GM12878 (cell line): ENCODE measurements around the gene UBE3C. TPM values are rescaled to one million over a fixed set of nuclear protein-coding genes. Genes with fewer than 3 reads are reported as not detected.

Experiments
- ATAC-seq: fragments of 200-7000 bp; cut with Tn5 transposase; 3 replicates; pipeline ENCODE4 v1.9.1; 2020; ENCODE audit warnings: mild to moderate bottlenecking, moderate library complexity
- BruUV-seq: library from RNA; stranded (reverse); fragments of 400-500 nt; replicated peaks from 2 replicates; lab custom pipeline; 2021; lab: Mats Ljungman, UMichigan
- CTCF ChIA-PET: fragments of 300-600 bp; sonication (Branson Sonifier 250); formaldehyde crosslinking; extraction: SDS; loops from one replicate; lab custom pipeline; 2021; ENCODE audit warnings: inconsistent platforms; lab: Yijun Ruan, JAX
- POLR2A ChIA-PET: fragments of 350-600 bp; formaldehyde crosslinking; extraction: SDS; loops from one replicate; lab custom pipeline; 2021; ENCODE audit warnings: inconsistent platforms; lab: Charles Lee
- RAD21 ChIA-PET: fragments of 300-600 bp; sonication (Branson Sonifier 250); formaldehyde crosslinking; loops from one replicate; lab custom pipeline; 2023; ENCODE audit warnings: antibody characterized with exemption; ENCODE audit not compliant: unreplicated experiment; lab: Charles Lee
- SMC1A ChIA-PET: fragments of 300-600 bp; sonication (Branson Sonifier 250); formaldehyde crosslinking; loops from one replicate; lab custom pipeline; 2023; ENCODE audit not compliant: unreplicated experiment, uncharacterized antibody; lab: Charles Lee
- DNase-seq: peaks from one replicate; pipeline ENCODE4 v3.0.0-alpha.2; 2011; ENCODE audit warnings: low read depth, low spot score
- FAIRE-seq: peaks from 3 replicates; lab custom pipeline; 2011; peaks lifted over from hg19 to GRCh38; lab: Jason Lieb, UNC
- H2AFZ ChIP-seq: 2 replicates; pipeline ENCODE4 v1.6.0; 2011; ENCODE audit warnings: low read depth, low read length, control low read depth; ENCODE audit not compliant: control insufficient read depth
- H3K27ac ChIP-seq: 2 replicates; pipeline ENCODE4 v1.5.1; 2011; ENCODE audit warnings: control low read depth; ENCODE audit not compliant: control insufficient read depth, insufficient read depth
- H3K27me3 ChIP-seq, 2 experiments: replicated peaks in 1 of 2; 2 replicates each; pipeline versions ENCODE4 v1.6.0 to v1.6.1; 2011; ENCODE audit warnings: low read length in 1 of 2; ENCODE audit not compliant: control insufficient read depth in 2 of 2, insufficient read depth in 2 of 2
- H3K36me3 ChIP-seq, 2 experiments: 2 replicates each; pipeline ENCODE4 v1.5.1; 2011; ENCODE audit warnings: low read length in 1 of 2; ENCODE audit not compliant: control insufficient read depth in 2 of 2, insufficient read depth in 2 of 2
- H3K4me1 ChIP-seq: 2 replicates; pipeline ENCODE4 v1.6.1; 2011; ENCODE audit warnings: mild to moderate bottlenecking, low read length, moderate library complexity, mixed read lengths; ENCODE audit not compliant: control insufficient read depth, insufficient read depth
- H3K4me2 ChIP-seq: 2 replicates; pipeline ENCODE4 v1.6.0; 2011; ENCODE audit warnings: control low read depth; ENCODE audit not compliant: control insufficient read depth, insufficient read depth
- H3K4me3 ChIP-seq: fragments of 200-600 bp; sonication (generic); 2 replicates; pipeline ENCODE4 v1.5.1; 2016
- H3K79me2 ChIP-seq: 2 replicates; pipeline ENCODE4 v1.6.0; 2011; ENCODE audit warnings: low read length; ENCODE audit not compliant: control insufficient read depth, insufficient read depth
- H3K9ac ChIP-seq: 2 replicates; pipeline ENCODE4 v1.8.0; 2011; ENCODE audit warnings: low read length, control low read depth, mixed read lengths; ENCODE audit not compliant: control insufficient read depth, insufficient read depth
- H3K9me3 ChIP-seq: replicated peaks from 3 replicates; pipeline ENCODE4 v1.5.1; 2011; ENCODE audit warnings: mild to moderate bottlenecking, low read length; ENCODE audit not compliant: control insufficient read depth, insufficient read depth
- H4K20me1 ChIP-seq: 2 replicates; pipeline ENCODE4 v1.6.0; 2011; ENCODE audit not compliant: control insufficient read depth, insufficient read depth
- BHLHE40 ChIP-seq, 2 experiments: fragments of 450-650 bp in 1 of 2; IDR thresholded peaks; 2 replicates each; pipeline ENCODE4 v1.6.1; 2011 to 2017; ENCODE audit warnings: low read depth in 2 of 2, borderline replicate concordance in 1 of 2, improper control_type of control experiment in 1 of 2, low read length in 1 of 2, mild to moderate bottlenecking in 1 of 2
- ESRRA ChIP-seq: IDR thresholded peaks from 2 replicates; pipeline ENCODE4 v1.6.1; 2012; ENCODE audit warnings: mild to moderate bottlenecking, low read length, improper control_type of control experiment
- FOXK2 ChIP-seq: fragments of 450-650 bp; IDR thresholded peaks from 2 replicates; pipeline ENCODE4 v1.6.1; 2017; ENCODE audit warnings: mild to moderate bottlenecking, moderate library complexity
- KLF5 ChIP-seq: fragments of 450-650 bp; IDR thresholded peaks from 2 replicates; pipeline ENCODE4 v1.6.1; 2014; ENCODE audit warnings: mild to moderate bottlenecking; ENCODE audit not compliant: partially characterized antibody
- NFIC ChIP-seq: IDR thresholded peaks from 2 replicates; pipeline ENCODE4 v1.6.1; 2012; ENCODE audit warnings: low read depth, mild to moderate bottlenecking, inconsistent platforms, low read length, moderate library complexity
- NR2C1 ChIP-seq: fragments of 450-650 bp; IDR thresholded peaks from 2 replicates; pipeline ENCODE4 v1.6.1; 2017; ENCODE audit warnings: antibody characterized with exemption, mild to moderate bottlenecking, moderate library complexity
- PBX3 ChIP-seq: IDR thresholded peaks from 2 replicates; pipeline ENCODE4 v1.6.1; 2011; ENCODE audit warnings: mild to moderate bottlenecking, low read depth, low read length, moderate library complexity; ENCODE audit not compliant: insufficient replicate concordance
- POLR2AphosphoS2 ChIP-seq: IDR thresholded peaks from 2 replicates; pipeline ENCODE4 v1.6.1; 2011; ENCODE audit warnings: low read depth, mild to moderate bottlenecking, low read length, improper control_type of control experiment, moderate library complexity
- RAD21 ChIP-seq: IDR thresholded peaks from 2 replicates; pipeline ENCODE4 v1.6.1; 2011; ENCODE audit warnings: mild to moderate bottlenecking, low read depth, low read length, moderate library complexity; ENCODE audit not compliant: insufficient read depth
- WGBS: methylation state at CpG from one replicate; pipeline ENCODE4 v1.1.6; 2016; ENCODE audit warnings: low lambda C conversion rate; ENCODE audit not compliant: insufficient replicate concordance, insufficient coverage; ENCODE audit errors: missing lambda C conversion rate; 5-methylcytosine and 5-hydroxymethylcytosine counted together
- in situ Hi-C: fragments of 300-500 bp; cut with MboI; formaldehyde crosslinking; loops from 9 replicates; pipeline ENCODE4 v1.14.3; 2018; ENCODE audit warnings: mixed read lengths
- intact Hi-C: fragments of 100-400 bp; cut with micrococcal nuclease; formaldehyde crosslinking; loops from one replicate; pipeline ENCODE4 v1.14.2; 2022; ENCODE audit not compliant: unreplicated experiment
- polyA plus RNA-seq, 11 experiments: library from polyadenylated mRNA; depleted of rRNA in 4 of 11; unstranded in 6 of 11; stranded (reverse) in 5 of 11; fragments of >200 nt; fragmentation: Nextera tagmentation in 4 of 11; fragmentation: Illumina TruSeq in 1 of 11; extraction: Ambion mirVana in 4 of 11; extraction: Trizol in 1 of 11; gene quantifications; 1 replicate in 1 of 11; 2 replicates in 10 of 11; pipeline versions ENCODE4 v1.2.1 to v1.2.3, GENCODE V29; 2011 to 2016; ENCODE audit warnings: inconsistent platforms in 2 of 11, missing spikeins in 2 of 11, low read depth in 1 of 11
- total RNA-seq, 4 experiments: library from RNA; depleted of rRNA in 3 of 4; stranded (reverse); fragments of >200 nt in 3 of 4; fragmentation: Illumina TruSeq in 1 of 4; extraction: Trizol in 1 of 4; gene quantifications; 2 replicates each; pipeline versions ENCODE4 v1.2.1 to v1.2.3, GENCODE V29; 2013 to 2021

The UBE3C gene
- total and polyA plus RNA-seq, 10 of the 15 experiments (the other 5 are each of a cell fraction or from before 2014, with no cell fraction given): 7.9 to 65.9 (median 45.2) TPM

DNA sequence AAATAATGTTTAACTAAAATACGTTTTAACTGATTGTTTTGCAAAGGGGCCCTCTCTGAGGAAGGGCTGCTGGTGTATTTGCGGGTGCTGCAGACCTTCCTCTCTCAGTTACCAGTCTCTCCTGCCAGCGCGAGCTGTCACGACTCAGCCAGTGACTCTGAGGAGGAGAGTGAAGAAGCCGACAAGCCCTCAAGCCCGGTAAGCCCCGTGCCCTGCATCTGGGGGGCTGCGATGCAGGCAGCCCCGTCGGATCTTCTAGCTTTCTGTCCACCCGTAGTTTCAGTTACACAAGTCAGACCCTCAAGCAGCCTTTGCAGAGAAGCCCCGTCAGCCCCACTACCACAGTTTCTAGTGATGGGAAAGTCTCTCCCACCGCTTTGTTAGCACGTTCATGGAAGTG lies 45.1 kb downstream of the UBE3C start:
- Histone ChIP-seq H3K27me3 (no peaks in the 10 kb centered on the region), H3K79me2 (no peaks in the 10 kb centered on the region), H4K20me1 (no peaks in the 10 kb centered on the region), H3K4me1 (no peaks in the 10 kb centered on the region), H2AFZ (no peak overlapping the region), H3K4me3 (no peak overlapping the region), H3K4me2 (no peak overlapping the region), H3K9me3 (no peaks in the 10 kb centered on the region), H3K36me3 (peaks cover 10 to 35% of the 10 kb centered on the region in 2 experiments), H3K27ac (no peak overlapping the region), H3K9ac (no peak overlapping the region)
- POLR2A ChIA-PET: no interaction called here
- CTCF ChIA-PET: no interaction called here
- DNase-seq: no peak
- 96% methylated on average over 15 of the region's 15 CpGs for WGBS
- ATAC-seq: no peak
- TF ChIP-seq NR2C1 (no peak), FOXK2 (no peak), PBX3 (no peak), NFIC (no peak), KLF5 (no peak), RAD21 (no peak), POLR2AphosphoS2 (no peak), BHLHE40 (IDR thresholded peaks at IDR 0.05; ENCODE audit: borderline replicate concordance in 1 of 2, low read depth in 2 of 2, low read length in 1 of 2) (no peak), ESRRA (no peak)
- intact Hi-C loops (no loop called here), in situ Hi-C loops (no loop called here)
- no TSS peak for BruUV-seq
- SMC1A ChIA-PET: no interaction called here
- FAIRE-seq: no peak
- RAD21 ChIA-PET: no interaction called here
